ENCODE results near the gene CPNE5. TPM values are rescaled to one million over a fixed set of nuclear protein-coding genes. Genes with fewer than 3 reads are reported as not detected.

The CPNE5 gene
- total and polyA plus RNA-seq, 10 donors: 9.5 to 33.4 (median 19.3) TPM

- no peak for DNase-seq
- TF ChIP-seq POLR2AphosphoS5 (IDR thresholded peaks at IDR 0.05): no peak
- TF ChIP-seq POLR2A (IDR thresholded peaks at IDR 0.05): no peak
- Histone ChIP-seq H3K4me1 (no peaks in the 10 kb centered on the region), H3K9me3 (no peaks in the 10 kb centered on the region), H3K27me3 (replicated peaks in 1 of 7) (peaks cover 0 to 4% (median 0%) of the 10 kb centered on the region in 7 donors), H3K4me3 (no peak overlapping the region), H3K27ac (no peak overlapping the region), H3K36me3 (no peaks in the 10 kb centered on the region)
- whole genome bisulfite sequencing, 5 donors: 77 to 93% (median 90%) methylated on average over 16 of the region's 16 CpGs
- intact Hi-C loops (cut with DNase I; ENCODE audit: low total_unique reads): no loop called here
Measured at GRCh38 chr6:36809941-36810803, 29.1 kb downstream of the CPNE5 start.

GRCh38 chr6:36809156-36809555, 30.1 kb downstream of the CPNE5 start:
- H3K36me3 ChIP-seq: no peaks in the 10 kb centered on the region
- WGBS, 5 donors: 89 to 96% (median 90%) methylated on average over 6 of the region's 6 CpGs

GRCh38 chr6:36808634-36809033, 30.6 kb downstream of the CPNE5 start:
- H3K27me3 ChIP-seq (replicated peaks in 1 of 7): peaks cover 0 to 6% (median 0%) of the 10 kb centered on the region in 7 donors
- no peak overlapping the region for H3K4me3 ChIP-seq
- no peaks in the 10 kb centered on the region for H3K9me3 ChIP-seq
- WGBS, 5 donors: 75 to 91% (median 84%) methylated on average over 5 of the region's 5 CpGs
- no peaks in the 10 kb centered on the region for H3K4me1 ChIP-seq
- H3K27ac ChIP-seq: no peak overlapping the region
- intact Hi-C loops (cut with DNase I; ENCODE audit: low total_unique reads): no loop called here
- TF ChIP-seq POLR2A (IDR thresholded peaks at IDR 0.05) (no peak), CTCF (IDR thresholded peaks at IDR 0.05 in 8 of 11, conservative IDR thresholded peaks at IDR 0.05 in 3 of 11) (no peak), POLR2AphosphoS5 (IDR thresholded peaks at IDR 0.05) (no peak)
- no peaks in the 10 kb centered on the region for H3K36me3 ChIP-seq
- DNase-seq: no peak

More at GRCh38 chr6:36809156-36809555, 30.1 kb downstream of the CPNE5 start:
- H3K9me3 ChIP-seq: no peaks in the 10 kb centered on the region
- H3K27me3 ChIP-seq (replicated peaks in 1 of 7): peaks cover 0 to 6% (median 0%) of the 10 kb centered on the region in 7 donors
- H3K4me3 ChIP-seq: no peak overlapping the region
- no peak for DNase-seq
- no peak for TF ChIP-seq POLR2AphosphoS5 (IDR thresholded peaks at IDR 0.05)
- TF ChIP-seq CTCF (IDR thresholded peaks at IDR 0.05 in 8 of 11, conservative IDR thresholded peaks at IDR 0.05 in 3 of 11): no peak
- no peak for TF ChIP-seq POLR2A (IDR thresholded peaks at IDR 0.05)
- intact Hi-C loops (cut with DNase I; ENCODE audit: low total_unique reads): no loop called here
- H3K4me1 ChIP-seq: no peaks in the 10 kb centered on the region
- no peak overlapping the region for H3K27ac ChIP-seq

- Histone ChIP-seq H3K36me3 (no peaks in the 10 kb centered on the region), H3K9me3 (no peaks in the 10 kb centered on the region), H3K27ac (no peak overlapping the region), H3K4me3 (no peak overlapping the region), H3K4me1 (no peaks in the 10 kb centered on the region), H3K27me3 (replicated peaks in 1 of 7) (peaks cover 0 to 6% (median 0%) of the 10 kb centered on the region in 7 donors)
- intact Hi-C loops (cut with DNase I; ENCODE audit: low total_unique reads): no loop called here
- no peak for DNase-seq
- WGBS, 5 donors: 89 to 95% (median 91%) methylated on average over 7 of the region's 7 CpGs
- TF ChIP-seq POLR2A (IDR thresholded peaks at IDR 0.05) (no peak), CTCF (IDR thresholded peaks at IDR 0.05 in 8 of 11, conservative IDR thresholded peaks at IDR 0.05 in 3 of 11) (no peak), POLR2AphosphoS5 (IDR thresholded peaks at IDR 0.05) (no peak)
Measured at GRCh38 chr6:36807750-36808149, 31.5 kb downstream of the CPNE5 start.

Data from spleen (tissue), 11 donors.